HG03354 (cell line): ENCODE results near the gene TAOK3.

ENCODE experiments used
- ATAC-seq: cut with Tn5 transposase; IDR thresholded peaks from one replicate; pipeline ENCODE4 v1.9.1; 2021; ENCODE audit warnings: mild to moderate bottlenecking; ENCODE audit not compliant: unreplicated experiment, poor library complexity, severe bottlenecking

TAOK3 gene

GRCh38 chr12:118119449-118119879 lies 253.2 kb downstream of the TAOK3 start:
- ATAC-seq = no peak

- no peak for ATAC-seq
These were observed 263.6 kb downstream of the TAOK3 start for GRCh38 chr12:118109088-118109487.

- no peak for ATAC-seq
These were observed 265.0 kb downstream of the TAOK3 start for GRCh38 chr12:118107694-118108093.

- ATAC-seq = no peak
These were observed 265.7 kb downstream of the TAOK3 start for GRCh38 chr12:118107011-118107410.

GRCh38 chr12:118103601-118104382 lies 268.9 kb downstream of the TAOK3 start, which contains the start of gene VSIG10:
Gene VSIG10, minus strand, starts transcription at chr12:118104011. Its CDS starts 340 bp downstream, at chr12:118103671.
- peak; percentile 48 for ATAC-seq

GRCh38 chr12:118103201-118103600 lies 269.5 kb downstream of the TAOK3 start:
- peak; percentile 16 for ATAC-seq

GRCh38 chr12:118102609-118103008 lies 270.1 kb downstream of the TAOK3 start:
- no peak for ATAC-seq

GRCh38 chr12:118102070-118102469 lies 270.6 kb downstream of the TAOK3 start:
- no peak for ATAC-seq

GRCh38 chr12:118101051-118101450 lies 271.7 kb downstream of the TAOK3 start:
- ATAC-seq = no peak
